GM12878 (cell line): Measurements from ENCODE around the gene SLC4A1. TPM values are rescaled to one million over a fixed set of nuclear protein-coding genes. Genes with fewer than 3 reads are reported as not detected.

ENCODE experiments used
- ASH2L ChIP-seq: fragments of 300-600, 200-600 bp; sonication (generic); IDR thresholded peaks from 2 replicates; pipeline ENCODE4 v1.6.1; 2017; ENCODE audit warnings: low read depth, mild to moderate bottlenecking, borderline replicate concordance
- ATF2 ChIP-seq: IDR thresholded peaks from 2 replicates; pipeline ENCODE4 v1.6.1; 2012; ENCODE audit warnings: low read length, inconsistent platforms
- CBFB ChIP-seq: IDR thresholded peaks from 2 replicates; pipeline ENCODE4 v1.6.1; 2016; ENCODE audit warnings: antibody characterized with exemption, low read depth
- E4F1 ChIP-seq: fragments of 450-650 bp; IDR thresholded peaks from 2 replicates; pipeline ENCODE4 v1.6.1; 2018; ENCODE audit warnings: borderline replicate concordance, mild to moderate bottlenecking; ENCODE audit not compliant: partially characterized antibody
- EED ChIP-seq: sonication (generic); IDR thresholded peaks from 2 replicates; pipeline ENCODE4 v1.6.1; 2016; ENCODE audit warnings: antibody characterized with exemption, low read depth
- EZH2 ChIP-seq: IDR thresholded peaks from 2 replicates; pipeline ENCODE4 v1.6.1; 2012; ENCODE audit warnings: low read depth, mild to moderate bottlenecking, control low read depth, inconsistent platforms, low read length, borderline replicate concordance; ENCODE audit not compliant: control insufficient read depth
- HDAC2 ChIP-seq: fragments of 200-600 bp; sonication (generic); IDR thresholded peaks from 2 replicates; pipeline ENCODE4 v1.6.1; 2017
- MYB ChIP-seq: fragments of 150-350 bp; IDR thresholded peaks from 2 replicates; pipeline ENCODE4 v1.6.1; 2014; ENCODE audit warnings: mild to moderate bottlenecking, low read depth, low read length, borderline replicate concordance
- NFIC ChIP-seq: IDR thresholded peaks from 2 replicates; pipeline ENCODE4 v1.6.1; 2012; ENCODE audit warnings: low read depth, mild to moderate bottlenecking, inconsistent platforms, low read length, moderate library complexity
- RAD51 ChIP-seq: fragments of 450-650 bp; IDR thresholded peaks from 2 replicates; pipeline ENCODE4 v1.6.1; 2016; ENCODE audit warnings: moderate library complexity, mild to moderate bottlenecking, inconsistent platforms
- SIX5 ChIP-seq: IDR thresholded peaks from 2 replicates; pipeline ENCODE4 v1.6.1; 2011; ENCODE audit warnings: mild to moderate bottlenecking, low read depth, low read length, moderate library complexity; ENCODE audit not compliant: severe bottlenecking
- SPI1 ChIP-seq: IDR thresholded peaks from 2 replicates; pipeline ENCODE4 v1.6.1; 2011; ENCODE audit warnings: low read depth, mild to moderate bottlenecking, low read length, moderate library complexity, borderline replicate concordance; ENCODE audit not compliant: insufficient read depth
- TCF12 ChIP-seq: IDR thresholded peaks from 2 replicates; pipeline ENCODE4 v1.6.1; 2011; ENCODE audit warnings: low read depth, mild to moderate bottlenecking, low read length
- TCF3 ChIP-seq: IDR thresholded peaks from 2 replicates; pipeline ENCODE4 v1.6.1; 2012; ENCODE audit warnings: low read depth, mild to moderate bottlenecking, low read length, borderline replicate concordance; ENCODE audit not compliant: insufficient read depth
- YY1 ChIP-seq: IDR thresholded peaks from 2 replicates; pipeline ENCODE4 v1.6.1; 2011; ENCODE audit warnings: low read depth, mild to moderate bottlenecking, low read length
- ZNF217 ChIP-seq: fragments of 450-650 bp; IDR thresholded peaks from 2 replicates; pipeline ENCODE4 v1.6.1; 2017; ENCODE audit warnings: antibody characterized with exemption, mild to moderate bottlenecking
- ZNF24 ChIP-seq: fragments of 450-650 bp; IDR thresholded peaks from 2 replicates; pipeline ENCODE4 v1.6.1; 2017; ENCODE audit warnings: antibody characterized with exemption, mild to moderate bottlenecking
- ZNF274 ChIP-seq: IDR thresholded peaks from one replicate; pipeline ENCODE4 v1.8.0; 2011; ENCODE audit not compliant: insufficient read length, insufficient read depth
- ZNF622 ChIP-seq: fragments of 450-650 bp; IDR thresholded peaks from 2 replicates; pipeline ENCODE4 v1.6.1; 2017; ENCODE audit warnings: mild to moderate bottlenecking, inconsistent platforms
- polyA plus RNA-seq, 11 experiments: library from polyadenylated mRNA; depleted of rRNA in 4 of 11; unstranded in 6 of 11; stranded (reverse) in 5 of 11; fragments of >200 nt; fragmentation: Nextera tagmentation in 4 of 11; fragmentation: Illumina TruSeq in 1 of 11; extraction: Ambion mirVana in 4 of 11; extraction: Trizol in 1 of 11; gene quantifications; 1 replicate in 1 of 11; 2 replicates in 10 of 11; pipeline versions ENCODE4 v1.2.1 to v1.2.3, GENCODE V29; 2011 to 2016; ENCODE audit warnings: inconsistent platforms in 2 of 11, missing spikeins in 2 of 11, low read depth in 1 of 11
- total RNA-seq, 4 experiments: library from RNA; depleted of rRNA in 3 of 4; stranded (reverse); fragments of >200 nt in 3 of 4; fragmentation: Illumina TruSeq in 1 of 4; extraction: Trizol in 1 of 4; gene quantifications; 2 replicates each; pipeline versions ENCODE4 v1.2.1 to v1.2.3, GENCODE V29; 2013 to 2021
- TF ChIP-seq, protein P1 (sequence below): fragments of 450-650 bp; IDR thresholded peaks from 2 replicates; pipeline ENCODE4 v1.6.1; 2017; ENCODE audit warnings: mild to moderate bottlenecking, moderate library complexity

Gene SLC4A1
- total and polyA plus RNA-seq, 10 of the 15 experiments (the other 5 are each of a cell fraction or from before 2014, with no cell fraction given) = 0.03 TPM; not detected in 9

GRCh38 chr17:44210342-44211192 lies 57.4 kb downstream of the SLC4A1 start (continued):
- TF ChIP-seq, protein P1, sequence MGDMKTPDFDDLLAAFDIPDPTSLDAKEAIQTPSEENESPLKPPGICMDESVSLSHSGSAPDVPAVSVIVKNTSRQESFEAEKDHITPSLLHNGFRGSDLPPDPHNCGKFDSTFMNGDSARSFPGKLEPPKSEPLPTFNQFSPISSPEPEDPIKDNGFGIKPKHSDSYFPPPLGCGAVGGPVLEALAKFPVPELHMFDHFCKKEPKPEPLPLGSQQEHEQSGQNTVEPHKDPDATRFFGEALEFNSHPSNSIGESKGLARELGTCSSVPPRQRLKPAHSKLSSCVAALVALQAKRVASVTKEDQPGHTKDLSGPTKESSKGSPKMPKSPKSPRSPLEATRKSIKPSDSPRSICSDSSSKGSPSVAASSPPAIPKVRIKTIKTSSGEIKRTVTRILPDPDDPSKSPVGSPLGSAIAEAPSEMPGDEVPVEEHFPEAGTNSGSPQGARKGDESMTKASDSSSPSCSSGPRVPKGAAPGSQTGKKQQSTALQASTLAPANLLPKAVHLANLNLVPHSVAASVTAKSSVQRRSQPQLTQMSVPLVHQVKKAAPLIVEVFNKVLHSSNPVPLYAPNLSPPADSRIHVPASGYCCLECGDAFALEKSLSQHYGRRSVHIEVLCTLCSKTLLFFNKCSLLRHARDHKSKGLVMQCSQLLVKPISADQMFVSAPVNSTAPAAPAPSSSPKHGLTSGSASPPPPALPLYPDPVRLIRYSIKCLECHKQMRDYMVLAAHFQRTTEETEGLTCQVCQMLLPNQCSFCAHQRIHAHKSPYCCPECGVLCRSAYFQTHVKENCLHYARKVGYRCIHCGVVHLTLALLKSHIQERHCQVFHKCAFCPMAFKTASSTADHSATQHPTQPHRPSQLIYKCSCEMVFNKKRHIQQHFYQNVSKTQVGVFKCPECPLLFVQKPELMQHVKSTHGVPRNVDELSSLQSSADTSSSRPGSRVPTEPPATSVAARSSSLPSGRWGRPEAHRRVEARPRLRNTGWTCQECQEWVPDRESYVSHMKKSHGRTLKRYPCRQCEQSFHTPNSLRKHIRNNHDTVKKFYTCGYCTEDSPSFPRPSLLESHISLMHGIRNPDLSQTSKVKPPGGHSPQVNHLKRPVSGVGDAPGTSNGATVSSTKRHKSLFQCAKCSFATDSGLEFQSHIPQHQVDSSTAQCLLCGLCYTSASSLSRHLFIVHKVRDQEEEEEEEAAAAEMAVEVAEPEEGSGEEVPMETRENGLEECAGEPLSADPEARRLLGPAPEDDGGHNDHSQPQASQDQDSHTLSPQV = peak; percentile 83; the same call in 1 of the 2 replicates
- TF ChIP-seq EED (no peak; the same call in 1 of the 2 replicates), EZH2 (no peak), ASH2L (no peak), RAD51 (no peak), ZNF274 (no peak), E4F1 (no peak), ZNF217 (no peak), YY1 (peak; percentile 87), NFIC (no peak), ZNF622 (no peak), SIX5 (no peak), TCF3 (peak; percentile 83), TCF12 (peak; percentile 76), MYB (0 out of 2 replicates have a peak, but pooled peaks have one; percentile 35), ZNF24 (no peak), ATF2 (no peak), HDAC2 (no peak), CBFB (no peak), SPI1 (no peak)
